KG1 (cell line): ENCODE measurements around the gene NDST3.
A peak's percentile ranks its signal among the peaks of the same experiment; 100 is the strongest.

Experiments
- DNase-seq: peaks from one replicate; lab custom pipeline; 2025; lab: John Stamatoyannopoulos, UW

Gene NDST3

GRCh38 chr4:118034053-118034785, at the start of gene NDST3:
Gene NDST3, plus strand, starts transcription at chr4:118034486. Its CDS starts 19,425 bp downstream, at chr4:118053911.
- DNase-seq: no peak

- no peak for DNase-seq
Observed at GRCh38 chr4:117986321-117986720, 48.0 kb upstream of the NDST3 start.

GRCh38 chr4:117987464-117987863, 46.8 kb upstream of the NDST3 start:
- no peak for DNase-seq

GRCh38 chr4:117996891-117997290, 37.4 kb upstream of the NDST3 start:
- DNase-seq: no peak

GRCh38 chr4:118004088-118004487, 30.2 kb upstream of the NDST3 start:
- no peak for DNase-seq

GRCh38 chr4:118005883-118006282, 28.4 kb upstream of the NDST3 start:
- no peak for DNase-seq

- no peak for DNase-seq
Observed at GRCh38 chr4:118012142-118012541, 22.1 kb upstream of the NDST3 start.

GRCh38 chr4:118014831-118015230, 19.5 kb upstream of the NDST3 start:
- no peak for DNase-seq

GRCh38 chr4:118018381-118019145, 15.7 kb upstream of the NDST3 start:
- DNase-seq: no peak

- no peak for DNase-seq
Observed at GRCh38 chr4:118026806-118027205, 7.5 kb upstream of the NDST3 start.

- no peak for DNase-seq
Observed at GRCh38 chr4:118029224-118029623, 5.1 kb upstream of the NDST3 start.

GRCh38 chr4:118032691-118033090, 1.6 kb upstream of the NDST3 start:
- no peak for DNase-seq

GRCh38 chr4:118033148-118034052, 886 bp upstream of the NDST3 start:
- DNase-seq: no peak

- no peak for DNase-seq
Observed at GRCh38 chr4:118035309-118035708, 1.0 kb downstream of the NDST3 start.

GRCh38 chr4:118036336-118036735, 2.0 kb downstream of the NDST3 start:
- DNase-seq: no peak

GRCh38 chr4:118037955-118038354, 3.7 kb downstream of the NDST3 start:
- no peak for DNase-seq

GRCh38 chr4:118046323-118046722, 12.0 kb downstream of the NDST3 start:
- DNase-seq: no peak

GRCh38 chr4:118047043-118047442, 12.8 kb downstream of the NDST3 start:
- DNase-seq: no peak

GRCh38 chr4:118058955-118059354, 24.7 kb downstream of the NDST3 start:
- no peak for DNase-seq

GRCh38 chr4:118059397-118059796, 25.1 kb downstream of the NDST3 start:
- no peak for DNase-seq

- DNase-seq: peak; percentile 29
Observed at GRCh38 chr4:118076958-118077766, 42.9 kb downstream of the NDST3 start.

GRCh38 chr4:118077767-118078105, 43.5 kb downstream of the NDST3 start:
- no peak for DNase-seq
